Ishikawa (cell line): ENCODE results near the gene BMP10.

Experiments used
- CEBPB ChIP-seq: IDR thresholded peaks from 2 replicates; pipeline ENCODE4 v1.6.1; 2012
- CREB1 ChIP-seq: IDR thresholded peaks from 2 replicates; pipeline ENCODE4 v1.6.1; 2012; ENCODE audit warnings: low read depth
- EGR1 ChIP-seq: IDR thresholded peaks from 2 replicates; pipeline ENCODE4 v1.6.1; 2012
- EP300 ChIP-seq: IDR thresholded peaks from 2 replicates; pipeline ENCODE4 v1.6.1; 2012; ENCODE audit warnings: borderline replicate concordance
- FOXM1 ChIP-seq: IDR thresholded peaks from 2 replicates; pipeline ENCODE4 v1.6.1; 2012; ENCODE audit warnings: low read depth, borderline replicate concordance
- NFIC ChIP-seq: IDR thresholded peaks from 2 replicates; pipeline ENCODE4 v1.6.1; 2012
- RAD21 ChIP-seq: IDR thresholded peaks from 2 replicates; pipeline ENCODE4 v1.6.1; 2012; ENCODE audit warnings: low read depth
- REST ChIP-seq: IDR thresholded peaks from 2 replicates; pipeline ENCODE4 v1.6.1; 2012; ENCODE audit warnings: low read depth, mild to moderate bottlenecking
- TAF1 ChIP-seq: IDR thresholded peaks from 2 replicates; pipeline ENCODE4 v1.6.1; 2012; ENCODE audit warnings: low read depth, mild to moderate bottlenecking
- TCF12 ChIP-seq: IDR thresholded peaks from 2 replicates; pipeline ENCODE4 v1.6.1; 2012; ENCODE audit warnings: low read depth
- TEAD4 ChIP-seq: IDR thresholded peaks from 2 replicates; pipeline ENCODE4 v1.6.1; 2012
- USF1 ChIP-seq: IDR thresholded peaks from 2 replicates; pipeline ENCODE4 v1.6.1; 2012
- YY1 ChIP-seq: IDR thresholded peaks from 2 replicates; pipeline ENCODE4 v1.6.1; 2012; ENCODE audit warnings: low read depth
- TF ChIP-seq, protein P1 (sequence below): IDR thresholded peaks from 2 replicates; pipeline ENCODE4 v1.6.1; 2012

GRCh38 chr2:68917034-68917718 lies 46.0 kb upstream of the BMP10 start:
- TF ChIP-seq EP300 (no peak), FOXM1 (no peak), TAF1 (no peak), EGR1 (no peak), YY1 (no peak), NFIC (no peak), RAD21 (no peak), CREB1 (no peak), USF1 (no peak), REST (no peak), CEBPB (0 out of 2 replicates have a peak, but pooled peaks have one; percentile 45), TCF12 (no peak), TEAD4 (no peak)
- TF ChIP-seq, protein P1, sequence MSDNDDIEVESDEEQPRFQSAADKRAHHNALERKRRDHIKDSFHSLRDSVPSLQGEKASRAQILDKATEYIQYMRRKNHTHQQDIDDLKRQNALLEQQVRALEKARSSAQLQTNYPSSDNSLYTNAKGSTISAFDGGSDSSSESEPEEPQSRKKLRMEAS = no peak
